Heart right ventricle (tissue), 16 donors: Measurements from ENCODE around the gene IQGAP2. TPM values are rescaled to one million over a fixed set of nuclear protein-coding genes. Genes with fewer than 3 reads are reported as not detected.

Experiments
- ATAC-seq, 8 donors: fragments of 200-7000 bp; cut with Tn5 transposase; one replicate each; pipeline ENCODE4 v1.9.1; 2020; ENCODE audit warnings: mild to moderate bottlenecking in 8 of 8, moderate library complexity in 8 of 8, moderate number of reproducible peaks in 1 of 8
- DNase-seq, 2 donors: peaks; one replicate each; pipeline ENCODE4 v3.0.0-alpha.2; 2020
- H3K27ac ChIP-seq, 10 donors: fragments of 200-600 bp; sonication (generic) in 2 of 10; one replicate each; pipeline versions ENCODE4 v1.5.0 to v1.8.0; 2020 to 2022; ENCODE audit warnings: mild to moderate bottlenecking in 3 of 10
- H3K27me3 ChIP-seq, 7 donors: fragments of 200-600 bp; one replicate each; pipeline ENCODE4 v1.8.0; 2021 to 2022; ENCODE audit warnings: mild to moderate bottlenecking in 2 of 7
- H3K36me3 ChIP-seq, 9 donors: fragments of 200-600 bp; sonication (generic) in 1 of 9; one replicate each; pipeline versions ENCODE4 v1.5.0 to v1.8.0; 2020 to 2022; ENCODE audit warnings: mild to moderate bottlenecking in 2 of 9
- H3K4me1 ChIP-seq, 9 donors: fragments of 200-600 bp; sonication (generic) in 1 of 9; one replicate each; pipeline versions ENCODE4 v1.5.0 to v1.8.0; 2020 to 2022; ENCODE audit warnings: mild to moderate bottlenecking in 4 of 9
- H3K4me3 ChIP-seq, 10 donors: fragments of 200-600 bp; sonication (generic) in 2 of 10; one replicate each; pipeline versions ENCODE4 v1.5.0 to v1.8.0; 2020 to 2022; ENCODE audit warnings: mild to moderate bottlenecking in 7 of 10, moderate library complexity in 2 of 10
- H3K9me3 ChIP-seq, 11 donors: fragments of 200-600 bp in 10 of 11; sonication (generic) in 2 of 11; one replicate each; pipeline versions ENCODE4 v1.5.0 to v1.8.0; 2013 to 2022; ENCODE audit warnings: mild to moderate bottlenecking in 2 of 11, control low read depth in 1 of 11, moderate library complexity in 1 of 11
- WGBS, 2 donors: extraction: QIAGEN DNeasy Blood & Tissue Kit; methylation state at CpG; one replicate each; pipeline ENCODE4 v1.1.7; 2013; ENCODE audit warnings: inconsistent platforms in 1 of 2; 5-methylcytosine and 5-hydroxymethylcytosine counted together
- intact Hi-C, 10 donors: fragments of 100-400 bp; cut with DNase I; formaldehyde crosslinking; loops; one replicate each; pipeline versions ENCODE4 v1.11.1 to v1.14.2; 2022
- polyA plus RNA-seq, 2 donors: library from polyadenylated mRNA; stranded (reverse); fragments of 200-250 nt; gene quantifications; one replicate each; pipeline ENCODE4 v1.2.3, GENCODE V29; 2013
- total RNA-seq, 10 donors: library from RNA; stranded (reverse); fragmentation: NEBNext Ultra II Directional in 3 of 10; extraction: Animal tissue kit (Norgen Biotek cat#: 25700) in 3 of 10; gene quantifications; one replicate each; pipeline versions ENCODE4 v1.2.1 to v1.2.4, GENCODE V29; 2021 to 2023
- TF ChIP-seq, protein P1 (sequence below), 9 donors: fragments of 200-600 bp; sonication (generic) in 2 of 9; IDR thresholded peaks; one replicate each; pipeline versions ENCODE4 v1.5.0 to v1.8.0; 2021 to 2022; ENCODE audit warnings: antibody characterized with exemption in 9 of 9, mild to moderate bottlenecking in 5 of 9, moderate library complexity in 1 of 9
- donor health status: Arrhythmogenic right ventricular cardiomyopathy.
- donor health status: ischemic (EF 13 %, LVEDD 7.1; RV severe dilation, severe dysfunction).
- donor health status: healthy with polysubstance abuse.
- donor health status: DM: no; HTN: yes; CAD: no.
- donor health status: DM: no; HTN: no; CAD: no.
- donor health status: ischemic (EF 25% LVEDD 6.9; RV normal size, moderate dysfunction).
- donor health status: ischemic (EF 25% LVEDD 5.7; RV mildly dilated, moderate dysfunction).
- donor health status: healthy.
- donor health status: DM: yes; HTN: yes; CAD: no.
- donor health status: Ischemic cardiomyopathy.
- donor health status: ischemic (EF 35%, LVEDD 5.7; RV mildly dilated, moderate dysfunction).
- donor health status: nonischemic (EF 11% LVEDD 7.7; RV severe dilation, severe dysfunction).
- donor health status: DM: yes; HTN: yes; CAD: no.
- donor health status: PGD.
- donor health status: ischemic (EF 29% LVEDD 5.4; RV normal size, mild dysfunction).
- donor health status: nonischemic (EF 23%, LVEDD 6.1; RV moderate dilation, normal function).

The IQGAP2 gene
- total and polyA plus RNA-seq, 12 donors = 2.5 to 22.3 (median 5.0) TPM

DNA sequence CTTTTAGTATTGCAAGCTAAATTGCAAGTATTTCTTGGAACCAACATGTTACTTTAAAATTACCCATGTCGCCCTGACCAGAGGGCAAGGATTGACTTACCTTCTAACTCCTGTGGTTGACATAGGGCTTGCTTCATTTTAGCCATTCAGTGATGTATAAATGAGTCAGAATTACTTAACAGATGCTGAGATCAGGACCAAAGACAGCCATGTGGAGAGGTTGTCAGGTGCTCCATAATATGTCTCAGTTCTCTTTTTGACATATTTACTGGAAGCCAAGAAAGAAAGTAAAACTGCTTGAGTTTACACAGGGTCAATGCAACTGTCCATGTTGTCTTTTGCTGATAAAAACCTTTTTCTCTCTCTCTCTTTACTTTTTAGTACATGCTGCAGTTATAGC is 186.9 kb downstream of the IQGAP2 start:
- ATAC-seq = no peak
- intact Hi-C loops = no loop called here
- TF ChIP-seq, protein P1, sequence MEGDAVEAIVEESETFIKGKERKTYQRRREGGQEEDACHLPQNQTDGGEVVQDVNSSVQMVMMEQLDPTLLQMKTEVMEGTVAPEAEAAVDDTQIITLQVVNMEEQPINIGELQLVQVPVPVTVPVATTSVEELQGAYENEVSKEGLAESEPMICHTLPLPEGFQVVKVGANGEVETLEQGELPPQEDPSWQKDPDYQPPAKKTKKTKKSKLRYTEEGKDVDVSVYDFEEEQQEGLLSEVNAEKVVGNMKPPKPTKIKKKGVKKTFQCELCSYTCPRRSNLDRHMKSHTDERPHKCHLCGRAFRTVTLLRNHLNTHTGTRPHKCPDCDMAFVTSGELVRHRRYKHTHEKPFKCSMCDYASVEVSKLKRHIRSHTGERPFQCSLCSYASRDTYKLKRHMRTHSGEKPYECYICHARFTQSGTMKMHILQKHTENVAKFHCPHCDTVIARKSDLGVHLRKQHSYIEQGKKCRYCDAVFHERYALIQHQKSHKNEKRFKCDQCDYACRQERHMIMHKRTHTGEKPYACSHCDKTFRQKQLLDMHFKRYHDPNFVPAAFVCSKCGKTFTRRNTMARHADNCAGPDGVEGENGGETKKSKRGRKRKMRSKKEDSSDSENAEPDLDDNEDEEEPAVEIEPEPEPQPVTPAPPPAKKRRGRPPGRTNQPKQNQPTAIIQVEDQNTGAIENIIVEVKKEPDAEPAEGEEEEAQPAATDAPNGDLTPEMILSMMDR (IDR thresholded peaks at IDR 0.05) = no peak

DNA sequence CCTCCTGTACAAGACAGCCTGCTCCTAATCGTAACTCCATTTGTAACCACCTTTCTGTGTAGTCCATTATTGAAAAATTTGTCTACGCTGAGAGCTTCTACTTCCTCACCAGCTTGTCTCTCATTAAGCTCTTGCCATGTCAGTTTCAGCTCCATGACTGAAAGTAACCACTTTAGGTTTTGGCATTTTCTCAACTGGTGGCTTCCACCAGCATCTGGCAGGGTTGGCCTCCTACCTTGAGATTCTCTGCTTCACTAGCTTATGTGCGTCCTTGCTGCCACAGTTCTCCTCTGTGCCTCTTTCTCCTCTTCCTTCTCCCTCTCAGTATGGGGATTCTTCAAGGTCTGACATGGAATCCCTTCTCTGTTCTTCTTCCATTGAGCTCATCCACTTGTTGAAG is 188.3 kb downstream of the IQGAP2 start:
- WGBS, 2 donors = 92 to 97% methylated on average over 3 of the region's 3 CpGs

More for the DNA sequence above, 186.9 kb downstream of the IQGAP2 start:
- DNase-seq = no peak
- Histone ChIP-seq H3K36me3 (peaks cover 0 to 20% (median 0%) of the 10 kb centered on the region in 9 donors), H3K27ac (no peak overlapping the region), H3K9me3 (no peaks in the 10 kb centered on the region), H3K4me1 (no peaks in the 10 kb centered on the region), H3K27me3 (peaks cover 0 to 12% (median 0%) of the 10 kb centered on the region in 7 donors), H3K4me3 (no peak overlapping the region)
- whole genome bisulfite sequencing, 2 donors = 98 to 100% methylated on average over 1 of the region's 1 CpG

DNA sequence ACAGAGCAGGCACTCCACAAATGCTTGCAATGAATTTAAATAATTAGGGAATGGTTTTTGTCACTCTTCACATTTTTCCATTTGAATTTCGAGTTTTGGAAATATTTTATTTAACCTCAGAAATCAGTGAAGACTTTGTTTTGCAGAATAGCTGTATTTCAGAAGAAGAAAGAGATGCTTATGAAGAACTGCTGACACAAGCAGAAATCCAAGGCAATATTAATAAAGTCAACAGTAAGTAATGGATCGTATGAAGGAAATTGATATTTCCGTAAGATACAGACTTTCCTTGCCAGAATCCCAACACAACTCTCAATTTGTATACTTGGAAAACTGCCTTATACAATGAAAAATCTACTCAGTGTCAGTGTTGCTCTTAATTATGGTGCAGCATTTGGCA is 189.6 kb downstream of the IQGAP2 start:
- H3K36me3 ChIP-seq = peaks cover 0 to 29% (median 0%) of the 10 kb centered on the region in 9 donors
- TF ChIP-seq, protein P1 (IDR thresholded peaks at IDR 0.05) = no peak
- intact Hi-C loops = no loop called here
- no peak overlapping the region for H3K4me3 ChIP-seq
- no peak for DNase-seq
- no peak for ATAC-seq
- H3K4me1 ChIP-seq = no peaks in the 10 kb centered on the region
- H3K27ac ChIP-seq = no peak overlapping the region
- H3K9me3 ChIP-seq = no peaks in the 10 kb centered on the region
- peaks cover 0 to 4% (median 0%) of the 10 kb centered on the region in 7 donors for H3K27me3 ChIP-seq
- 71 to 75% methylated on average over 3 of the region's 3 CpGs for WGBS, 2 donors

More for the DNA sequence above, 188.3 kb downstream of the IQGAP2 start:
- Histone ChIP-seq H3K36me3 (peaks cover 0 to 23% (median 0%) of the 10 kb centered on the region in 9 donors), H3K27me3 (peaks cover 0 to 12% (median 0%) of the 10 kb centered on the region in 7 donors), H3K4me3 (no peak overlapping the region), H3K4me1 (no peaks in the 10 kb centered on the region), H3K9me3 (no peaks in the 10 kb centered on the region), H3K27ac (no peak overlapping the region)
- intact Hi-C loops = no loop called here
- DNase-seq (no peak), ATAC-seq (no peak)
- TF ChIP-seq, protein P1 (IDR thresholded peaks at IDR 0.05) = no peak

DNA sequence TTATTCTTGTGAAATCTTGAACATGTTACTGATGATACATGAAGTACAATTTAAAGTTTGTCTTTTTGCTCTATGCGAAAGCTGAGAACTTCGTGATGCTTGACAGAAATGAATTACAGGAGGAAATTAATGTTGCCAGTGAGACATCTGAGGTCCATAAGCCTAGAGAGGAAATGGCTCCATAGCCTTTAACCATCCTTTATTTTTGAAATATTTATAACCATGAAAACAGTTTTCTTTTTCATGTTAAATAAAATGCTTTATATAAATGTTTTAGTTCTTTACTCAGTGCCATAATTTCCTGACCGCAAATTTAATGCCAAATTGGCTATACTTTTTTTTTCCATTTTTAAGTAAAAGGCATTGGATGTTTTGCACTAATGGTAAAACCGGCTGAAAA is 191.0 kb downstream of the IQGAP2 start:
- no peak for DNase-seq

More for the DNA sequence above, 191.0 kb downstream of the IQGAP2 start:
- TF ChIP-seq, protein P1 (IDR thresholded peaks at IDR 0.05) = no peak
- no peaks in the 10 kb centered on the region for H3K9me3 ChIP-seq
- peaks cover 0 to 37% (median 0%) of the 10 kb centered on the region in 9 donors for H3K36me3 ChIP-seq
- no peak overlapping the region for H3K27ac ChIP-seq
- no peak overlapping the region for H3K4me3 ChIP-seq
- no peak for ATAC-seq
- WGBS, 2 donors = 85 to 96% methylated on average over 4 of the region's 4 CpGs
- intact Hi-C loops = no loop called here
- no peaks in the 10 kb centered on the region for H3K4me1 ChIP-seq
- H3K27me3 ChIP-seq = peaks cover 0 to 4% (median 0%) of the 10 kb centered on the region in 7 donors
